Hematopoietic multipotent progenitor cell treated with erythropoietin and hydrocortisone succinate and interleukin-3 and kit ligand, for 6 days (in vitro differentiated cells): ENCODE measurements around the gene DRD1.
"Not testable (repeated sequence)": the region's sequence is repeated elsewhere in the genome, so short reads cannot be mapped to it uniquely, and the experiment has no call there.

Experiments
- DNase-seq: peaks from one replicate; pipeline ENCODE4 v3.0.0-alpha.2; 2015

DRD1 gene

DNA sequence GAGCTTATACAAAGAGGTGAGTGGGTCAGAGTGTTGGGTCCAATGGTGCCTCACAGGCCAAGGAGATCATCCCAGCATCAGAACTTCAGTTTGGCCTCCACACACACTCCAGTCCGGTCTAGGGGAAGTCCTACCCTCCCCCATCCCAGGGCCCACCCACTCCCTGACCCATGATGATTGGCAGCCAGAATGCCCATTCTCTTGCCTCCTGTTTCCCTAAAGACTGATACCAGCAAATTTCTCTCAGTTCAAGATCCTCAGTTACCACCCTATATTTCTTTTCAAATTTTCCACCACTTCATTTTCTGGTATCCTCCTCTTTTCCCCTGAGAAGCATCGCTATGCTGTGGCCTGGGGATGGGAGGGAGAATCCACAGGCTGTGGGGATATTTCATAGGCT, 21.9 kb downstream of the DRD1 start:
- DNase-seq = no peak

DNA sequence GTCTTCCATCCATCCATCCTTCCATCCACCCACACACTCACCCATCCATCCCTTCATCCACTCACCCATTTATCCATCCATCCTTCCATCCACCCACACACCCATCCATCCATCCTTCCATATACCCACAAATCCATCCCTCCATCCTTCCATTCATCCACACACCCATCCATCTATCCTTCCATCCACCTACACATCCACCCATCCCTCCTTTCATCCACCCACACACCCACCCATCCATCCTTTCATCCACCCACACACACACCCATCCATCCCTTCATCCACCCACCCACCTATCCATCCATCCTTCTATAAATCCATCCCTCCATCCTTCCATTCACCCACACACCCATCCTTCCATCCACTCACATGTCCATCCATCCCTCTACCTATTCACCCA, 23.6 kb downstream of the DRD1 start:
- DNase-seq = no peak

DNA sequence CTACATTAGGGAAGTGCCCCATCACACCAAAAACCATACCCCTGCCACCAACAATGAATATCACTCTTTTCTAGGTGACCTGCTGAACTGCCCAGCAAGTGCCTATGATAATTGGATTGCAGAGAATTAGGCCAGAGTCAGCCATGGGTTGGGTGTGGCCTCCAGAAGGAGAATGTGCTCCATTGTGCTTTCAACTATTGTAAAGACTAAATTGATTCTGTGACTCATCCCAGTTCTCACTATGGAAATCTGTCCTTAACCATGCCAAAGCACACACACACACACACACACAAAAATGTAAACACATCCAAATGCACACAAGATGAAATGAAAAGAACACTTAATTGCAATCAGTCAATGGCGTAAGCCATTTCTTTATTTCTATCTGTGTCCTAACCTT, 25.7 kb downstream of the DRD1 start:
- no peak for DNase-seq

DNA sequence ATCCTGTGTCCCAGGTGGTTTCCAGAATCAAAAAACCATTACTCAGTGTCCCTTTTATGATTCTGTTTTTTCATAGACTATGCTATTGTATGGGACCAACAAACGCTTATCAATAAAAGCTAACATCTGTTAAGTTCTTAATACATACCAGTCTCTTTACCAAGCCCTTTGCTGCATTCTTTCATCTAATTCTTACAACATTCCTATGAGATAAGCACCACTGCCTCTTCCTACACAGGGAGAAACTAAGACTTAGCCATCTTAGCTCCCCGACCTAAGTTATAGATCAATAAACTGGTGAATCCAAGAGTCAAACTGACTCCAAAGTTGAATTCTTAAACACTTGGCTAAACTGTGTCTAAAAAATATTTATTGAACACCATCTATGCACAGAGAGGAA, 26.6 kb downstream of the DRD1 start:
- DNase-seq = no peak

DNA sequence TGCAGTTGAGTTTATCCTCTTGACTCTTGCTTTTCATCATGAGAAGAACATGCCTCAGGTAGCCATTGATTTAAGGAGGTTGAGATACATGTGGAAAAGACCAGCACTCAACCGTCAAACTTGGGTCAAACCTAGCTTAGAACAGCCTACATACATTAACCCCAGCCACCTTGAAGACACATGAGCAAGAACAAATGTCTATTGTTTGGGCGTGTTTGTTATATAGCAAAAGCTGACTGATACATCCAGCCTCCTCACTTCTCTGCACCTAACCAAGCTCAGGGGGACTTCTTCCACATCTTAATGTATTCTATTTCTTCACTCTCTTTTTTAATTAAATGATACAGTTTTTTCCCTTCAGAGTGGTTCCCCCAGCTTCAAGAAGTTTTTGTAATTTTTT, 28.7 kb downstream of the DRD1 start:
- no peak for DNase-seq

DNA sequence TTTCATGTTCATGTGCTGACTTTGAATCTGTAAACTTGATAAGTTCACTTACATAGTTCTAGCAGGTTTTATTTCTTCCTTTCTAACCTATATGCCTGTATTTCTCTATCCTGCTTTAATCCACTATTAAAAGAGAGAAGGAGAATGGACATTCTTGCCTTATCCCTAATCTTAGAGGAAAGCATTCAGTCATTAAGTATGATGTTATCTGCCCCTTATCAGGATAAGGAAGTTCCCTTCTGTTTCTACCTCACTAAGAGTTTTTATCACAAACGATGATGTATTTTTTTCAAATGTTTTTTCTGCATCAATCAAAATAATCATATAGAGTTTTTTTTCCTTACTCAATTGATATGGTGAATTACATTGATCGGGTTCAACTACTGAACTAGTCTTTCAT, 33.1 kb downstream of the DRD1 start:
- DNase-seq = no peak

DNA sequence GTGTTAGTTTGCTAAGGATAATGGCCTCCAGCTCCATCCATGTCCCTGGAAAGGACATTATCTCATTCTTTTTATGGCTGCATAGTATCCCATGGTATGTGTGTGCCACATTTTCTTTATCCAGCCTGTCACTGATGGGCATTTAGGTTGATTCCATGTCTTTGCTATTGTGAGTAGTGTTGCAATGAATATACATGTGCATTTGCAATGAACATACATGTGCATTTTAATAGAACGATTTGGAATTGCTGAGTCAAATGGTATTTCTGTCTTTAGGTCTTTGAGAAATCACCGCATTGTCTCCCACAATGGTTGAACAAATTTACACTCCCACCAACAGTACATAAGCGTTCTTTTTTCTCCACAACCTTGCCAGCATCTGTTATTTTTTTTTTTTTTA, 37.7 kb downstream of the DRD1 start:
- no peak for DNase-seq

DNA sequence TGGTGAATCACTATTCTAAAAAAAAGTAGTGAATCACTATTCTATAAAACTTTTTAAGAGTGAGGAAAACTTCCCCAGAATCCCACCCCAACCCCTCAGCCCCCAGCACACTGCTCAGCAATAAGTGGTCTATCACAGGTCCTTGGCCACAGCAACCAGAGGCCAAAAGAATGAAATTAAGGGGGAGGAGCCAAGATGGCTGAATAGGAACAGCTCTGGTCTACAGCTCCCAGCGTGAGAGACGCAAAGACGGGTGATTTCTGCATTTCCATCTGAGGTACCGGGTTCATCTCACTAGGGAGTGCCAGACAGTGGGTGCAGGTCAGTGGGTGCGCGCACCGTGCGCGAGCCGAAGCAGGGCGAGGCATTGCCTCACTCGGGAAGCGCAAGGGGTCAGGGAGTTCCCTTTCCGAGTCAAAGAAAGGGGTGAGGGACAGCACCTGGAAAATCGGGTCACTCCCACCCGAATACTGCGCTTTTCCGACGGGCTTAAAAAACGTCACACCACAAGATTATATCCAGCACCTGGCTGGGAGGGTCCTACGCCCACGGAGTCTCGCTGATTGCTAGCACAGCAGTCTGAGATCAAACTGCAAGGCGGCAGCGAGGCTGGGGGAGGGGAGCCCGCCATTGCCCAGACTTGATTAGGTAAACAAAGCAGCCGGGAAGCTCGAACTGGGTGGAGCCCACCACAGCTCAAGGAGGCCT, 46.2 kb downstream of the DRD1 start:
- not testable (repeated sequence) for DNase-seq

DNA sequence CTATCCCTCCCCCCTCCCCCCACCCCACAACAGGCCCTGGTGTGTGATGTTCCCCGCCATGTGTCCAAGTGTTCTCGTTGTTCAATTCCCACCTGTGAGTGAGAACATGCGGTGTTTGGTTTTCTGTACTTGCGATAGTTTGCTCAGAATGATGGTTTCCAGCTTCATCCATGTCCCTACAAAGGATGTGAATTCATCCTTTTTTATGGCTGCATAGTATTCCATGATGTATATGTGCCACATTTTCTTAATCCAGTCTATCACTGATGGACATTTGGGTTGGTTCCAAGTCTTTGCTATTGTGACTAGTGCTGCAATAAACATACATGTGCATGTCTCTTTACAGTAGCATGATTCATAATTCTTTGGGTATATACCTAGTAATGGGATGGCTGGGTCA, 48.6 kb downstream of the DRD1 start:
- DNase-seq = not testable (repeated sequence)

DNA sequence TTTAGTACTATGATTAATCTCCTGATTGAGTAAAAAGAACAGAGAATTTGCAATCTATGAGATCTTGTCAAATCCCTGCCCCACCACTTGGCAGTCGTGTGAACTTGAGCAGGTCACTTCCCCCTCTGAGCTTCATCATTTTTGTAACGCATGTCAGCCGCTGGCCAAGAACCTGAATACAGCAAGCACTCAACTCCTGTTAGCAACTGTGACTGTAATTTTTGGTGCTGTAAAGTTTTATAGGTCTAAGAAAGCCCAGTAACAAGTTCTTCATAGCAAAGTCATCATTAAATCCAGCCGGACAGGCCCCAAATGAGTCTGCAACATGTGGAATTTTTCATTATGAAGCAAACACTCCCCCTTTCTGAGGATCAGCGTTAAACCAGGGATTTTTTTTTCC, 49.4 kb downstream of the DRD1 start:
- DNase-seq = no peak

DNA sequence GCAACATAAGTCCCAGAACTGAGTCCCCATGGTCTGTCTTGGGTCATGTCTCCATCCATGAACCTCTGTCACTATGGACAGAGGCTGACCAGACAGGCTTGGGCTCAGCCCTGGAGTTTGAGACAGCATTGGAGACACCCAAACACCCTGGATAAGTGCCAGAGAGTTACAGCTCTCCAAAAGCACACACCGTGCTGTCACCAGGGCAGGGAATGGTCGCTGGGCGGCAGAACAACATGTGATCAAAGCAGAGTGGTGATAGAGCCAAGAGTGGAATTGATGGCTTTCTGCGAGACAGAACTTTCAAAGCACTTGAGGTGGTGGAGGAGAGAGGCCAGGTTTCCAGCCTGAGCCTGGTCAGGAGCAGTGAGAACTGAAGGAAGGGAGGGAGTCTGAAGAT, 50.1 kb downstream of the DRD1 start:
- DNase-seq = no peak

DNA sequence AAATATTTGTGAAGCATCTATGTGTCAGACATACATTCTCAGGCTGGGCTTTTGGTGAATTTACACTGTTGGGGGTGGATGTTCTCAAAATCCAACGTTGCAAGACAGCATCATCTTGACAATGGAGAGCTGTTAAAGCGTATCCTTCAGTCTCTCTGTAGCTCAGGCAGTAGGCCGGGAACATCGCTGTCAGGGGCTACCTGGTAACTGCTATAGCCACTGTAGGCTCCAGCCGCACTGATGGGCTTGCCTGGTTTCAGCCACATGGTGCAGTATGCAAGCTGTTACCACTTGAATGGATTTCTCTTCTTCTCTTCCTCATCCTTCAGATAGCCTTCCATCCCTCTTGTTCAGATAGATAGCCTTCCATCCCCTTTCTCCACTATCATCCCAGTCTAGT, 51.7 kb downstream of the DRD1 start:
- no peak for DNase-seq

DNA sequence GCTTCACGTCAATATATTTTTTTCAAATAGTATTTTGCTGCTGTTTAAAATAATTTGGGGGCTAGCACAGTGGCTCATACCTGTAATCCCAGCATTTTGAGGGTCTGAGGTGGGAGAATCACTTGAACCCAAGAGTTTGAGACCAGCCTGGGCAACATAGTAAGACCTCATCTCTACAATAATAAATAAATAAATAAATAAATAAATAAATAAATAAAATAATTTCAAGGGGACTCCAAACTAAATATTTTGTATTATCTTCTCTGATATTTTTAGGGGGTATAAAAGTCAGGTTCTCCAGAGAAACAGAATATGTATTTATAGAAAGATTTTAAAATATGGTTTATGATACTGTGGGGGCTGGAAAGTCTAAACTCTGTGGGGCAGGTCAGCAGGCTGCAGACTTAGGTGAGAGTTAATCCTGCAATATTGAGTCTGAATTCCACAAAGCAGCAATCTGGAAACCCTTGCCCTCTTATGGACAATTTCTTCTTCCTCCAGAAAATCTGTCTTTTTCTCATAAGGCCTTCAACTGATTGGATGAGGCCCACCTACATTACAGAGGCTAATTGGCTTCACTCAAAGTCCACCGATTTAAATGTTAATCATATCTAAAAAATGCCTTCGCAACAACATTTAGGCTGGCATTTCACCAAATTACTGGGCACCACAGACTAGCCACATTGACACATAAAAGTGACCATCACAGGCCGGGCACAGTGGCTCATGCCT, 53.5 kb downstream of the DRD1 start:
- DNase-seq = no peak
